ENCODE data around the gene FAM228B.
"Not testable (repeated sequence)": the region's sequence is repeated elsewhere in the genome, so short reads cannot be mapped to it uniquely, and the experiment has no call there.

The FAM228B gene

GRCh38 chr2:24123195-24123921 lies at the start of gene FAM228B, which contains the start of gene PFN4:
TSS of gene FAM228B (plus strand) at chr2:24123469. CDS start at chr2:24124362, 893 bp downstream.
TSS of gene PFN4 (minus strand) at chr2:24123334. CDS start at chr2:24122535, 799 bp downstream.
- peak; percentile 89 for DNase-seq (ENCODE audit: extremely low spot score, insufficient read length, low read depth)
- peak; percentile 83 for FAIRE-seq

GRCh38 chr2:24073816-24074215 lies 49.5 kb upstream of the FAM228B start:
- FAIRE-seq (no peak), DNase-seq (ENCODE audit: extremely low spot score, insufficient read length, low read depth) (no peak)

GRCh38 chr2:24075259-24075658 lies 48.0 kb upstream of the FAM228B start:
- no peak for DNase-seq (ENCODE audit: extremely low spot score, insufficient read length, low read depth)
- FAIRE-seq: no peak

GRCh38 chr2:24075915-24076848 lies 47.1 kb upstream of the FAM228B start, which contains the start of gene SF3B6:
TSS of gene SF3B6 (minus strand) at chr2:24076326. CDS start at chr2:24076229, 97 bp downstream.
- FAIRE-seq: peak; percentile 99
- DNase-seq (ENCODE audit: extremely low spot score, insufficient read length, low read depth): peak; percentile 84

- FAIRE-seq (no peak), DNase-seq (ENCODE audit: extremely low spot score, insufficient read length, low read depth) (no peak)
Measured at GRCh38 chr2:24076849-24077534, 46.3 kb upstream of the FAM228B start.

GRCh38 chr2:24077535-24077877 lies 45.8 kb upstream of the FAM228B start:
- FAIRE-seq (no peak), DNase-seq (ENCODE audit: extremely low spot score, insufficient read length, low read depth) (no peak)

- FAIRE-seq (no peak), DNase-seq (ENCODE audit: extremely low spot score, insufficient read length, low read depth) (no peak)
Measured at GRCh38 chr2:24077879-24078278, 45.4 kb upstream of the FAM228B start.

GRCh38 chr2:24080701-24081100 lies 42.6 kb upstream of the FAM228B start:
- no peak for FAIRE-seq

GRCh38 chr2:24082787-24083566 lies 40.3 kb upstream of the FAM228B start:
- no peak for FAIRE-seq
- DNase-seq (ENCODE audit: extremely low spot score, insufficient read length, low read depth): no peak

More at GRCh38 chr2:24080701-24081100, 42.6 kb upstream of the FAM228B start:
- no peak for DNase-seq (ENCODE audit: extremely low spot score, insufficient read length, low read depth)

GRCh38 chr2:24083567-24084385 lies 39.5 kb upstream of the FAM228B start:
- FAIRE-seq: peak; percentile 76

GRCh38 chr2:24084386-24085199 lies 38.7 kb upstream of the FAM228B start, which contains the start of gene TP53I3:
TSS of gene TP53I3 (minus strand) at chr2:24084834. CDS start at chr2:24084326, 508 bp downstream.
- DNase-seq (ENCODE audit: extremely low spot score, insufficient read length, low read depth): peak; percentile 75
- peak; percentile 64 for FAIRE-seq

More at GRCh38 chr2:24083567-24084385, 39.5 kb upstream of the FAM228B start:
- peak; percentile 58 for DNase-seq (ENCODE audit: extremely low spot score, insufficient read length, low read depth)

GRCh38 chr2:24085200-24085489 lies 38.1 kb upstream of the FAM228B start:
- DNase-seq (ENCODE audit: extremely low spot score, insufficient read length, low read depth): no peak
- no peak for FAIRE-seq

GRCh38 chr2:24086241-24086640 lies 37.0 kb upstream of the FAM228B start:
- no peak for FAIRE-seq
- DNase-seq (ENCODE audit: extremely low spot score, insufficient read length, low read depth): no peak

GRCh38 chr2:24087032-24087431 lies 36.2 kb upstream of the FAM228B start:
- DNase-seq (ENCODE audit: extremely low spot score, insufficient read length, low read depth) (no peak), FAIRE-seq (no peak)

- FAIRE-seq (no peak), DNase-seq (ENCODE audit: extremely low spot score, insufficient read length, low read depth) (no peak)
Measured at GRCh38 chr2:24088821-24089359, 34.4 kb upstream of the FAM228B start.

- not testable (repeated sequence) for FAIRE-seq; DNase-seq (ENCODE audit: extremely low spot score, insufficient read length, low read depth)
Measured at GRCh38 chr2:24093270-24093669, 30.0 kb upstream of the FAM228B start.

GRCh38 chr2:24095171-24095677 lies 28.0 kb upstream of the FAM228B start:
- not testable (repeated sequence) for DNase-seq (ENCODE audit: extremely low spot score, insufficient read length, low read depth); FAIRE-seq

Data from GM18507 (cell line).